OCI-LY7 (cell line): ENCODE data around the gene MAP4K2. TPM values are rescaled to one million over a fixed set of nuclear protein-coding genes. Genes with fewer than 3 reads are reported as not detected.
A peak's percentile ranks its signal among the peaks of the same experiment; 100 is the strongest.

ENCODE experiments used
- BruUV-seq: library from RNA; stranded (reverse); fragments of 400-500 nt; replicated peaks from 2 replicates; lab custom pipeline; 2021; lab: Mats Ljungman, UMichigan
- CTCF ChIA-PET: fragments of 300-600 bp; sonication (Branson Sonifier 250); formaldehyde crosslinking; loops from one replicate; lab custom pipeline; 2022; ENCODE audit warnings: antibody characterized with exemption; ENCODE audit not compliant: unreplicated experiment; lab: Charles Lee
- POLR2A ChIA-PET: fragments of 300-600 bp; sonication (Branson Sonifier 250); formaldehyde crosslinking; loops from one replicate; lab custom pipeline; 2022; ENCODE audit warnings: antibody characterized with exemption; lab: Charles Lee
- DNase-seq: peaks from one replicate; pipeline ENCODE4 v3.0.0-alpha.2; 2015; ENCODE audit warnings: low spot score
- H2AFZ ChIP-seq: fragments of 200-600 bp; sonication (generic), shearing (Covaris generic); 2 replicates; pipeline ENCODE4 v1.6.1; 2014; ENCODE audit warnings: mild to moderate bottlenecking, antibody characterized with exemption, low read length, moderate library complexity
- H3K27ac ChIP-seq: fragments of 200-600 bp; sonication (generic); 2 replicates; pipeline ENCODE4 v1.5.1; 2014; ENCODE audit warnings: mixed run types, low read depth, mild to moderate bottlenecking, moderate library complexity, low read length, inconsistent platforms; ENCODE audit not compliant: poor library complexity, severe bottlenecking
- H3K36me3 ChIP-seq: fragments of 200-600 bp; sonication (generic); 2 replicates; pipeline ENCODE4 v1.6.1; 2014; ENCODE audit warnings: mild to moderate bottlenecking, antibody characterized with exemption, low read length, moderate library complexity, mixed read lengths; ENCODE audit not compliant: insufficient read depth
- H3K4me1 ChIP-seq: fragments of 200-600 bp; sonication (generic); 2 replicates; pipeline ENCODE4 v1.5.1; 2014; ENCODE audit warnings: mild to moderate bottlenecking, low read length; ENCODE audit not compliant: insufficient read depth, poor library complexity, severe bottlenecking
- H3K4me2 ChIP-seq: fragments of 200-600 bp; sonication (generic); 2 replicates; pipeline ENCODE4 v1.6.1; 2014; ENCODE audit warnings: mild to moderate bottlenecking, low read length
- H3K4me3 ChIP-seq: fragments of 200-600 bp; sonication (generic); 2 replicates; pipeline ENCODE4 v1.5.1; 2014; ENCODE audit warnings: mild to moderate bottlenecking, low read depth, low read length; ENCODE audit not compliant: poor library complexity, severe bottlenecking
- H3K79me2 ChIP-seq: fragments of 200-600 bp; sonication (generic); 2 replicates; pipeline ENCODE4 v1.6.1; 2016; ENCODE audit warnings: low read depth, mild to moderate bottlenecking, low read length, moderate library complexity, mixed read lengths; ENCODE audit not compliant: insufficient read depth
- H3K9me2 ChIP-seq: fragments of 200-600 bp; sonication (generic); 2 replicates; pipeline ENCODE4 v1.6.1; 2016; ENCODE audit warnings: mild to moderate bottlenecking, low read length, mixed read lengths; ENCODE audit not compliant: insufficient read depth
- H3K9me3 ChIP-seq: fragments of 200-600 bp; sonication (generic); 2 replicates; pipeline ENCODE4 v1.6.1; 2014; ENCODE audit warnings: mild to moderate bottlenecking, mixed run types, low read length, mixed read lengths
- H4K20me1 ChIP-seq: fragments of 200-600 bp; sonication (generic); 2 replicates; pipeline ENCODE4 v1.6.1; 2014; ENCODE audit warnings: mild to moderate bottlenecking, antibody characterized with exemption, low read length, moderate library complexity, mixed read lengths; ENCODE audit not compliant: insufficient read depth
- EZH2phosphoT487 ChIP-seq: fragments of 200-600 bp; sonication (generic); IDR thresholded peaks from 2 replicates; pipeline ENCODE4 v1.6.1; 2018; ENCODE audit warnings: low read depth, borderline replicate concordance, mild to moderate bottlenecking, mixed run types, antibody characterized with exemption, low read length, moderate library complexity, mixed read lengths
- intact Hi-C: fragments of 100-400 bp; cut with micrococcal nuclease; formaldehyde crosslinking; loops from one replicate; pipeline ENCODE4 v1.10.0; 2022; ENCODE audit not compliant: unreplicated experiment
- total RNA-seq, 2 experiments: library from RNA; depleted of rRNA in 1 of 2; stranded (reverse); fragments of >200 nt in 1 of 2; shearing (Covaris generic) in 1 of 2; gene quantifications; 2 replicates each; pipeline ENCODE4 v1.2.3, GENCODE V29; 2014 to 2022
- TF ChIP-seq, protein P1 (sequence below): fragments of 200-600 bp; sonication (generic); conservative IDR thresholded peaks from 2 replicates; pipeline ENCODE4 v1.5.1; 2014; ENCODE audit warnings: mild to moderate bottlenecking, antibody characterized with exemption, low read length, moderate library complexity, mixed read lengths

The MAP4K2 gene
- total RNA-seq, 2 experiments from 2014 or later, result 110 to 115 TPM

- POLR2A ChIA-PET, result no interaction called here
- Histone ChIP-seq H3K9me3 (no peaks in the 10 kb centered on the region), H4K20me1 (no peaks in the 10 kb centered on the region), H3K27ac (no peak overlapping the region), H3K79me2 (no peaks in the 10 kb centered on the region), H3K9me2 (no peaks in the 10 kb centered on the region), H2AFZ (no peak overlapping the region), H3K4me1 (peaks cover 7% of the 10 kb centered on the region), H3K36me3 (peaks cover 65% of the 10 kb centered on the region), H3K4me2 (no peak overlapping the region), H3K4me3 (no peak overlapping the region)
- TF ChIP-seq, protein P1, sequence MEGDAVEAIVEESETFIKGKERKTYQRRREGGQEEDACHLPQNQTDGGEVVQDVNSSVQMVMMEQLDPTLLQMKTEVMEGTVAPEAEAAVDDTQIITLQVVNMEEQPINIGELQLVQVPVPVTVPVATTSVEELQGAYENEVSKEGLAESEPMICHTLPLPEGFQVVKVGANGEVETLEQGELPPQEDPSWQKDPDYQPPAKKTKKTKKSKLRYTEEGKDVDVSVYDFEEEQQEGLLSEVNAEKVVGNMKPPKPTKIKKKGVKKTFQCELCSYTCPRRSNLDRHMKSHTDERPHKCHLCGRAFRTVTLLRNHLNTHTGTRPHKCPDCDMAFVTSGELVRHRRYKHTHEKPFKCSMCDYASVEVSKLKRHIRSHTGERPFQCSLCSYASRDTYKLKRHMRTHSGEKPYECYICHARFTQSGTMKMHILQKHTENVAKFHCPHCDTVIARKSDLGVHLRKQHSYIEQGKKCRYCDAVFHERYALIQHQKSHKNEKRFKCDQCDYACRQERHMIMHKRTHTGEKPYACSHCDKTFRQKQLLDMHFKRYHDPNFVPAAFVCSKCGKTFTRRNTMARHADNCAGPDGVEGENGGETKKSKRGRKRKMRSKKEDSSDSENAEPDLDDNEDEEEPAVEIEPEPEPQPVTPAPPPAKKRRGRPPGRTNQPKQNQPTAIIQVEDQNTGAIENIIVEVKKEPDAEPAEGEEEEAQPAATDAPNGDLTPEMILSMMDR, result no peak
- TF ChIP-seq EZH2phosphoT487, result no peak
- intact Hi-C loops, result no loop called here
- DNase-seq, result no peak
- CTCF ChIA-PET, result no interaction called here
- no TSS peak for BruUV-seq
These were observed 12.6 kb downstream of the MAP4K2 start for GRCh38 chr11:64790205-64791095.

DNA sequence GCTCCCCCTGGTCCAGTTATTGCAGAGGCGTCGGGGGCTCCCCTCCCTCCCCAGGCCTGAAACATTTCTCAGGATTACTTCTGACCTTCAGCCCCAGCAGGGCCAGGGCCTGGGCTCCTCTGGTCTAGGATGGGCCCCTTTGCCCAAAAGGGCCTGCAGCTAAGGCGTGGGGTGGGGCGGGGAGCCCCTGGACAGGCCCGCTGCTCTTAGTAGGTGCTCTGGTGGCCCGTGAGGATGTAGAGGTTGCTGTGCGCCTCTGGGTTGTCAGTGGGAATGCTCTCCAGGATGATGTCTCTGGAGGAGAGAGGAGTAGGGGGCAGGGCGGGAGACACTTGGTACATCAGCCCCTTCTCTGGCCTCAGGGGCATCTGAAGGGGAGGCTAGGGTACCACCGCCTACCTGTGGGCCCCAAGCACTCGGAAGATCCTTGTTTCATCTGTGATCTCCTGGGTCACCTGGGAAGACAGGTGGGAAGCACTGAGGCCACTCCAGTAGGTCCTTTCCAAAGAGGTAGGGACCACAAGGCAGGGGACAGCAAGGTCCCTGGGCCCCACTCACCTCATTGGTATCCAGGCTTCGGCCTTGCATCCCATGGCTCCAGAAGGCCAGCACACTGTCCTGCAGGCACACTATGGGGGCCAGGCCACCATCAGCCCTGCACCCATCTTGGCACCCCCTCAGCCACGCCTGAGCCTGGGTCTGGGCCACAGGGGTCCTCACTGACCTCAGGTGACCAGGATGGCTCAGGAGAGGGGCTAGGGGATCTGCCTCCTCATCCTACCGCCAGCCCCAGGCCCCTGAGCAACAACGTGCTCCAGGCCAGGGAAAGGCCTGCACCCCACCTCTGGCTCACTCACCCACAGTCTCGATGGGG lies 13.4 kb downstream of the MAP4K2 start:
- no peaks in the 10 kb centered on the region for H4K20me1 ChIP-seq
- no peaks in the 10 kb centered on the region for H3K9me2 ChIP-seq
- DNase-seq, result no peak
- no peak overlapping the region for H3K27ac ChIP-seq
- no peak overlapping the region for H2AFZ ChIP-seq
- no peak overlapping the region for H3K4me2 ChIP-seq
- no peak overlapping the region for H3K4me3 ChIP-seq
- ChIA-PET POLR2A (no interaction called here), CTCF (no interaction called here)
- H3K36me3 ChIP-seq, result peaks cover 65% of the 10 kb centered on the region
- no peak for TF ChIP-seq EZH2phosphoT487
- TF ChIP-seq, protein P1, result no peak
- H3K9me3 ChIP-seq, result no peaks in the 10 kb centered on the region
- H3K79me2 ChIP-seq, result no peaks in the 10 kb centered on the region
- BruUV-seq, result TSS peak; percentile 58
- peaks cover 7% of the 10 kb centered on the region for H3K4me1 ChIP-seq
- intact Hi-C loops, result loop anchor here (5.0 kb wide), 1 partner anchor 103 kb away; no protein-coding TSS in a partner anchor
